ENCODE data around the gene CHCHD10.

GRCh38 chr22:23801238-23801821, 33.6 kb upstream of the CHCHD10 start:
- TF ChIP-seq, protein P1, sequence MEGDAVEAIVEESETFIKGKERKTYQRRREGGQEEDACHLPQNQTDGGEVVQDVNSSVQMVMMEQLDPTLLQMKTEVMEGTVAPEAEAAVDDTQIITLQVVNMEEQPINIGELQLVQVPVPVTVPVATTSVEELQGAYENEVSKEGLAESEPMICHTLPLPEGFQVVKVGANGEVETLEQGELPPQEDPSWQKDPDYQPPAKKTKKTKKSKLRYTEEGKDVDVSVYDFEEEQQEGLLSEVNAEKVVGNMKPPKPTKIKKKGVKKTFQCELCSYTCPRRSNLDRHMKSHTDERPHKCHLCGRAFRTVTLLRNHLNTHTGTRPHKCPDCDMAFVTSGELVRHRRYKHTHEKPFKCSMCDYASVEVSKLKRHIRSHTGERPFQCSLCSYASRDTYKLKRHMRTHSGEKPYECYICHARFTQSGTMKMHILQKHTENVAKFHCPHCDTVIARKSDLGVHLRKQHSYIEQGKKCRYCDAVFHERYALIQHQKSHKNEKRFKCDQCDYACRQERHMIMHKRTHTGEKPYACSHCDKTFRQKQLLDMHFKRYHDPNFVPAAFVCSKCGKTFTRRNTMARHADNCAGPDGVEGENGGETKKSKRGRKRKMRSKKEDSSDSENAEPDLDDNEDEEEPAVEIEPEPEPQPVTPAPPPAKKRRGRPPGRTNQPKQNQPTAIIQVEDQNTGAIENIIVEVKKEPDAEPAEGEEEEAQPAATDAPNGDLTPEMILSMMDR (IDR thresholded peaks at IDR 0.05) = no peak
- no peak for TF ChIP-seq POLR2A (IDR thresholded peaks at IDR 0.05)

Data from right lobe of liver (tissue), 4 donors.